Breast epithelium (tissue), 4 donors: ENCODE measurements around the gene STARD9. TPM values are rescaled to one million over a fixed set of nuclear protein-coding genes. Genes with fewer than 3 reads are reported as not detected.

Experiments
- DNase-seq, 2 donors: peaks; one replicate each; pipeline ENCODE4 v3.0.0-alpha.2; 2019; ENCODE audit warnings: low spot score in 2 of 2
- H3K27ac ChIP-seq, 2 donors: fragments of 200-600 bp; sonication (generic) in 1 of 2; one replicate each; pipeline ENCODE4 v1.5.1; 2016 to 2019; ENCODE audit warnings: mild to moderate bottlenecking in 1 of 2
- H3K27me3 ChIP-seq, 2 donors: fragments of 200-600 bp; sonication (generic) in 1 of 2; one replicate each; pipeline versions ENCODE4 v1.5.1 to v1.6.0; 2017 to 2019; ENCODE audit warnings: control low read depth in 1 of 2, mild to moderate bottlenecking in 1 of 2
- H3K36me3 ChIP-seq: fragments of 200-600 bp; one replicate; pipeline ENCODE4 v1.5.1; 2019
- H3K4me1 ChIP-seq, 2 donors: fragments of 200-600 bp; sonication (generic); one replicate each; pipeline ENCODE4 v1.5.1; 2016 to 2019; ENCODE audit warnings: control low read depth in 1 of 2
- H3K4me3 ChIP-seq, 3 donors: fragments of 200-600 bp; sonication (generic); 1 replicate in 2 of 3; 2 replicates in 1 of 3; pipeline ENCODE4 v1.5.1; 2016 to 2019; ENCODE audit warnings: mild to moderate bottlenecking in 3 of 3, moderate library complexity in 2 of 3
- H3K9me3 ChIP-seq, 2 donors: fragments of 200-600 bp; sonication (generic) in 1 of 2; one replicate each; pipeline ENCODE4 v1.5.1; 2016 to 2019; ENCODE audit warnings: control low read depth in 1 of 2
- CTCF ChIP-seq, 3 donors: fragments of 450-650 bp; IDR thresholded peaks; one replicate each; pipeline ENCODE4 v1.5.1; 2016 to 2017; ENCODE audit warnings: antibody characterized with exemption in 3 of 3, mild to moderate bottlenecking in 3 of 3, moderate library complexity in 3 of 3
- POLR2A ChIP-seq: fragments of 450-650 bp; IDR thresholded peaks from one replicate; pipeline ENCODE4 v1.6.1; 2016; ENCODE audit warnings: antibody characterized with exemption, mild to moderate bottlenecking, moderate library complexity
- POLR2AphosphoS5 ChIP-seq, 3 donors: sonication (generic); formaldehyde crosslinking; IDR thresholded peaks; one replicate each; pipeline ENCODE4 v1.6.1; 2017; ENCODE audit warnings: antibody characterized with exemption in 3 of 3
- intact Hi-C: fragments of 100-400 bp; cut with DNase I; formaldehyde crosslinking; loops from one replicate; pipeline ENCODE4 v1.15.1; 2023; ENCODE audit warnings: low total_unique reads
- total RNA-seq, 3 donors: library from RNA; depleted of rRNA; stranded (reverse); fragments of >200 nt; gene quantifications; one replicate each; pipeline ENCODE4 v1.1.0, GENCODE V29; 2016

STARD9 gene
- total RNA-seq, 3 donors from 2014 or later = 18.6 to 27.9 (median 27.5) TPM

- peak overlapping the region in 1 of 2 donors; percentile 8 for H3K27ac ChIP-seq
Observed at GRCh38 chr15:42707873-42708544, 132.6 kb downstream of the STARD9 start.

DNA sequence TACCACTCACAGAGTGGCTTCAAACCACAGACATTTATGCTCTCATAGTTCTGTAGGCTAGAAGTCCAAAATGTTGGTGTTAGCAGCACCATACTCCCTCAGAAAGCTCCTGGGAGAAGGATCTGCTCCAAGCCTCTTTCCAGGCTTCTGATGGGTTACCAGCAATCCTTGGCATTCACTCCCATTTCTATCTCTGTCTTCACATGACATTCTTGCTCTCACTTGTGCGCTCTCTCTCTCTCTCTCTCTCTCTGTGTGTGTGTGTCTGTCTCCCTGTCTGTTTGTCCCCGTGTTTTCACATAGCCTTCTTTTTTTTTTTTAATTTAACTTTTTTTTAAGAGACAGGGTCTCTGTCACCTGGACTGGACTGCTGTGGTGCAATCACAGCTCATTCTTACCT, 135.3 kb downstream of the STARD9 start:
- TF ChIP-seq POLR2A (no peak), POLR2AphosphoS5 (IDR thresholded peaks at IDR 0.05) (no peak), CTCF (IDR thresholded peaks at IDR 0.05) (no peak)
- H3K4me3 ChIP-seq = no peak overlapping the region
- intact Hi-C loops = no loop called here
- no peaks in the 10 kb centered on the region for H3K27me3 ChIP-seq
- no peaks in the 10 kb centered on the region for H3K36me3 ChIP-seq
- no peaks in the 10 kb centered on the region for H3K4me1 ChIP-seq
- H3K27ac ChIP-seq = no peak overlapping the region
- DNase-seq = no peak
- no peaks in the 10 kb centered on the region for H3K9me3 ChIP-seq

More at GRCh38 chr15:42707873-42708544, 132.6 kb downstream of the STARD9 start:
- TF ChIP-seq POLR2A = no peak
- TF ChIP-seq POLR2AphosphoS5 (IDR thresholded peaks at IDR 0.05) = no peak
- no peak for TF ChIP-seq CTCF (IDR thresholded peaks at IDR 0.05)
- intact Hi-C loops = no loop called here
- no peak for DNase-seq
- no peaks in the 10 kb centered on the region for H3K4me1 ChIP-seq
- no peak overlapping the region for H3K4me3 ChIP-seq
- no peaks in the 10 kb centered on the region for H3K9me3 ChIP-seq
- no peaks in the 10 kb centered on the region for H3K27me3 ChIP-seq
- H3K36me3 ChIP-seq = no peaks in the 10 kb centered on the region

DNA sequence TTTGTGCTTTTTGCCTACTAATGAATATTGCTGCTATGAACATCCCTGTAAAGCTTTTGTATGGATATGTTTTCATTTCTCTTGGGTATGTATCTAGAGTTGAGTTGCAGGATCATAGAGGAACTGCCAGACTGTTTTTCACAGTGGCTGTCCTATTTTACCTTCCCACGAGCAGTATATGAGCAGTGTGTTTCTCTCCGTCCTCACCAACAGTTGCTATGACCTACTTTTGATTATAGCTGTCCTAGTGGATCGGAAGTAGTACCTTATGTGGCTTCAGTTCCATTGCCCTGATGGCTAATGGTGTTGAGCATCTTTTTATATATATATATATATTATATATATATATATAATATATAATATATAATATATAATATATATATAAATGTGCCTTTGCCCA, 136.3 kb downstream of the STARD9 start:
- H3K27me3 ChIP-seq = no peaks in the 10 kb centered on the region
- TF ChIP-seq POLR2A (no peak), POLR2AphosphoS5 (IDR thresholded peaks at IDR 0.05) (no peak), CTCF (IDR thresholded peaks at IDR 0.05) (no peak)
- no peaks in the 10 kb centered on the region for H3K4me1 ChIP-seq
- no peak for DNase-seq
- no peaks in the 10 kb centered on the region for H3K9me3 ChIP-seq
- H3K27ac ChIP-seq = no peak overlapping the region
- intact Hi-C loops = no loop called here
- no peaks in the 10 kb centered on the region for H3K36me3 ChIP-seq
- no peak overlapping the region for H3K4me3 ChIP-seq

- DNase-seq = peak in 1 of 2 donors; percentile 31
- Histone ChIP-seq H3K4me3 (no peak overlapping the region), H3K27me3 (no peaks in the 10 kb centered on the region), H3K27ac (no peak overlapping the region), H3K9me3 (no peaks in the 10 kb centered on the region), H3K4me1 (no peaks in the 10 kb centered on the region), H3K36me3 (no peaks in the 10 kb centered on the region)
- TF ChIP-seq POLR2A (no peak), POLR2AphosphoS5 (IDR thresholded peaks at IDR 0.05) (no peak), CTCF (IDR thresholded peaks at IDR 0.05) (no peak)
- intact Hi-C loops = no loop called here
Observed at GRCh38 chr15:42712584-42712983, 137.2 kb downstream of the STARD9 start.

DNA sequence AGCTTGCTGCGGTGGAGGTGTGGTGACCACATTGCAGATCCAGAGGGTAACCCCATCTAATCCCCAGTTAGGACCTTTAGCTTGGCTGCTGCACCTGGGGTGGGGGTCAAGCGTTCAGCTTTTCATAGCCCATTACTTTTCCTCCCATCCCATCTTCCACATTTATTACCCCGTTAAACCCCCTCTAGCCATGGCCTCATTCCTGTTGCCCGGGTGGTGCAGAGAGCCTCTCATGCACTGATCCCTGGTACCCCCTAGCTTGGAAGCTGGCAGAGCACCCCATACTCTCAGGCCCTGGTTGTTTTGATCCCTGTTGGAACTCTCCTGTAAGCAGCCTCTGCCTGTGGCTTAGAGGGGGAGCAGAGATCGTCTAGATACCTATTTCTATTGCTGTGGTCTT, 140.7 kb downstream of the STARD9 start:
- Histone ChIP-seq H3K36me3 (no peaks in the 10 kb centered on the region), H3K27me3 (no peaks in the 10 kb centered on the region), H3K9me3 (no peaks in the 10 kb centered on the region), H3K27ac (no peak overlapping the region), H3K4me3 (no peak overlapping the region), H3K4me1 (no peaks in the 10 kb centered on the region)
- no peak for DNase-seq
- intact Hi-C loops = no loop called here
- no peak for TF ChIP-seq CTCF (IDR thresholded peaks at IDR 0.05)
- TF ChIP-seq POLR2A = no peak
- no peak for TF ChIP-seq POLR2AphosphoS5 (IDR thresholded peaks at IDR 0.05)
